ENCODE measurements around the gene GRIK4. TPM values are rescaled to one million over a fixed set of nuclear protein-coding genes. Genes with fewer than 3 reads are reported as not detected.
A peak's percentile ranks its signal among the peaks of the same experiment; 100 is the strongest.

GRIK4 gene
- total RNA-seq, 1 donor from 2014 or later = 4.3 TPM

- Histone ChIP-seq H3K36me3 (no peaks in the 10 kb centered on the region), H3K27ac (no peak overlapping the region), H3K27me3 (no peaks in the 10 kb centered on the region), H3K9me3 (no peaks in the 10 kb centered on the region), H3K4me1 (no peaks in the 10 kb centered on the region), H3K4me3 (no peak overlapping the region)
- ATAC-seq = no peak
- TF ChIP-seq CTCF (IDR thresholded peaks at IDR 0.05) = no peak
- intact Hi-C loops (cut with DNase I) = no loop called here
- DNase-seq = no peak
Observed at GRCh38 chr11:120900643-120901042, 389.1 kb downstream of the GRIK4 start.

- Histone ChIP-seq H3K36me3 (no peaks in the 10 kb centered on the region), H3K4me3 (no peak overlapping the region), H3K9me3 (no peaks in the 10 kb centered on the region), H3K27ac (no peak overlapping the region), H3K27me3 (no peaks in the 10 kb centered on the region), H3K4me1 (no peaks in the 10 kb centered on the region)
- intact Hi-C loops (cut with DNase I) = no loop called here
- ATAC-seq = no peak
- no peak for TF ChIP-seq CTCF (IDR thresholded peaks at IDR 0.05)
- no peak for DNase-seq
Observed at GRCh38 chr11:120903686-120904085, 392.1 kb downstream of the GRIK4 start.

- Histone ChIP-seq H3K9me3 (no peaks in the 10 kb centered on the region), H3K4me3 (no peak overlapping the region), H3K36me3 (no peaks in the 10 kb centered on the region), H3K4me1 (no peaks in the 10 kb centered on the region), H3K27me3 (no peaks in the 10 kb centered on the region), H3K27ac (no peak overlapping the region)
- DNase-seq (no peak), ATAC-seq (no peak)
- intact Hi-C loops (cut with DNase I) = no loop called here
- TF ChIP-seq CTCF (IDR thresholded peaks at IDR 0.05) = no peak
Observed at GRCh38 chr11:120904116-120904515, 392.6 kb downstream of the GRIK4 start.

GRCh38 chr11:120906766-120907165 lies 395.2 kb downstream of the GRIK4 start:
- TF ChIP-seq CTCF (IDR thresholded peaks at IDR 0.05) = no peak
- no peak for ATAC-seq
- H3K4me3 ChIP-seq = no peak overlapping the region
- no peak for DNase-seq
- no peaks in the 10 kb centered on the region for H3K27me3 ChIP-seq
- no peaks in the 10 kb centered on the region for H3K4me1 ChIP-seq
- H3K27ac ChIP-seq = no peak overlapping the region
- intact Hi-C loops (cut with DNase I) = no loop called here
- no peaks in the 10 kb centered on the region for H3K9me3 ChIP-seq
- no peaks in the 10 kb centered on the region for H3K36me3 ChIP-seq

- no peak overlapping the region for H3K4me3 ChIP-seq
- ATAC-seq (no peak), DNase-seq (no peak)
- intact Hi-C loops (cut with DNase I) = no loop called here
- TF ChIP-seq CTCF (IDR thresholded peaks at IDR 0.05) = no peak
- H3K27me3 ChIP-seq = no peaks in the 10 kb centered on the region
- H3K36me3 ChIP-seq = no peaks in the 10 kb centered on the region
- H3K9me3 ChIP-seq = no peaks in the 10 kb centered on the region
- no peak overlapping the region for H3K27ac ChIP-seq
- H3K4me1 ChIP-seq = no peaks in the 10 kb centered on the region
Observed at GRCh38 chr11:120907971-120908370, 396.4 kb downstream of the GRIK4 start.

GRCh38 chr11:120908461-120909181 lies 397.1 kb downstream of the GRIK4 start:
- no peaks in the 10 kb centered on the region for H3K9me3 ChIP-seq
- intact Hi-C loops (cut with DNase I) = no loop called here
- H3K4me1 ChIP-seq = no peaks in the 10 kb centered on the region
- H3K36me3 ChIP-seq = no peaks in the 10 kb centered on the region
- no peaks in the 10 kb centered on the region for H3K27me3 ChIP-seq
- no peak for TF ChIP-seq CTCF (IDR thresholded peaks at IDR 0.05)
- ATAC-seq = peak; percentile 62
- DNase-seq = no peak
- no peak overlapping the region for H3K27ac ChIP-seq
- H3K4me3 ChIP-seq = no peak overlapping the region

All from upper lobe of right lung (tissue), 1 donor.